ENCODE measurements around the gene SNTG2. TPM values are rescaled to one million over a fixed set of nuclear protein-coding genes. Genes with fewer than 3 reads are reported as not detected.
A peak's percentile ranks its signal among the peaks of the same experiment; 100 is the strongest.

SNTG2 gene
- total and polyA plus RNA-seq, 2 of the 13 experiments (the other 11 are each of a cell fraction or from before 2014, with no cell fraction given), result not detected

DNA sequence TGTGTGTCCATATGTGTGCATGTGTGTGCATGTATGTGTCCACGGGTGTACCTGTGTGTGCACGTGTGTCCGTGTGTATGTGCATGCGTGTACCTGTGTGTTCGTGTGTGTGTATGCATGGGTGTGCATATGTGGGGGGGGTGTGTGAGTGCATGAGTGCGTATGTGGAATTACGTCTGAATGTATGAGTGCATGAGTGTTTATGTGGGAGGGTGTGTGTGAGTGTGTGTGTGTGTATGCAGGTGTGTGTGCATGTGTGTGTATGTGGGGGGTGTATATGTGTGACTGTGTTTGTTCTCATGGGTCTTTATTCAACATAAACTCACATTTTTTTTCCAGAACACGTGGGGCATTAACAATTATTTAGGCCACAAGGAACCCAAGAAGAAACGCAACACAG is 208.4 kb downstream of the SNTG2 start:
- Histone ChIP-seq H4K20me1 (ENCODE audit: insufficient read depth, low read length) (no peaks in the 10 kb centered on the region), H3K4me2 (ENCODE audit: low read depth, low read length) (no peak overlapping the region), H3K4me3 (replicated peaks in 1 of 3; ENCODE audit: insufficient read depth in 1 of 3, low read depth in 2 of 3, low read length in 3 of 3) (no peak overlapping the region), H3K9me3 (ENCODE audit: low read length) (peaks cover 20% of the 10 kb centered on the region), H3K4me1 (ENCODE audit: insufficient read depth, low read length) (no peaks in the 10 kb centered on the region), H3K9ac (ENCODE audit: insufficient read depth, low read depth, low read length) (no peak overlapping the region), H3K27me3 (ENCODE audit: control insufficient read depth in 1 of 2, insufficient read depth in 2 of 2, low read length in 2 of 2) (peaks cover 0 to 13% of the 10 kb centered on the region in 2 experiments; a peak in 1 of 5 replicates), H3K36me3 (replicated peaks in 1 of 2; ENCODE audit: control insufficient read depth in 1 of 2, insufficient read depth in 2 of 2, low read length in 2 of 2) (no peaks in the 10 kb centered on the region), H3K27ac (ENCODE audit: extremely low read length, insufficient read depth, low read length) (no peak overlapping the region), H2AFZ (ENCODE audit: low read length) (no peak overlapping the region), H3K79me2 (ENCODE audit: insufficient read depth, low read length) (no peaks in the 10 kb centered on the region)
- in situ Hi-C loops (cut with HindIII; ENCODE audit: extremely low pct_ligation_motif_present, low pct_unique_long_range_greater_than_20kb), result no loop called here
- intact Hi-C loops (cut with micrococcal nuclease; ENCODE audit: unreplicated experiment), result no loop called here
- no peak for DNase-seq (ENCODE audit: low spot score)
- ChIA-PET POLR2A (no interaction called here), CTCF (ENCODE audit: low intra/inter-chr PET ratio, low total read pairs) (no interaction called here)
- TF ChIP-seq, protein P1, sequence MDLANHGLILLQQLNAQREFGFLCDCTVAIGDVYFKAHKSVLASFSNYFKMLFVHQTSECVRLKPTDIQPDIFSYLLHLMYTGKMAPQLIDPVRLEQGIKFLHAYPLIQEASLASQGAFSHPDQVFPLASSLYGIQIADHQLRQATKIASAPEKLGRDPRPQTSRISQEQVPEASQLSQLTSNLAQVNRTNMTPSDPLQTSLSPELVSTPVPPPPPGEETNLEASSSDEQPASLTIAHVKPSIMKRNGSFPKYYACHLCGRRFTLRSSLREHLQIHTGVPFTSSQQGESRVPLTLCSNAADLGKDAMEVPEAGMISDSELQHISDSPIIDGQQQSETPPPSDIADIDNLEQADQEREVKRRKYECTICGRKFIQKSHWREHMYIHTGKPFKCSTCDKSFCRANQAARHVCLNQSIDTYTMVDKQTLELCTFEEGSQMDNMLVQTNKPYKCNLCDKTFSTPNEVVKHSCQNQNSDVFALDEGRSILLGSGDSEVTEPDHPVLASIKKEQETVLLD (CRISPR knock-in tag; IDR thresholded peaks at IDR 0.05; ENCODE audit: low read depth), result no peak
- TF ChIP-seq, protein P2, sequence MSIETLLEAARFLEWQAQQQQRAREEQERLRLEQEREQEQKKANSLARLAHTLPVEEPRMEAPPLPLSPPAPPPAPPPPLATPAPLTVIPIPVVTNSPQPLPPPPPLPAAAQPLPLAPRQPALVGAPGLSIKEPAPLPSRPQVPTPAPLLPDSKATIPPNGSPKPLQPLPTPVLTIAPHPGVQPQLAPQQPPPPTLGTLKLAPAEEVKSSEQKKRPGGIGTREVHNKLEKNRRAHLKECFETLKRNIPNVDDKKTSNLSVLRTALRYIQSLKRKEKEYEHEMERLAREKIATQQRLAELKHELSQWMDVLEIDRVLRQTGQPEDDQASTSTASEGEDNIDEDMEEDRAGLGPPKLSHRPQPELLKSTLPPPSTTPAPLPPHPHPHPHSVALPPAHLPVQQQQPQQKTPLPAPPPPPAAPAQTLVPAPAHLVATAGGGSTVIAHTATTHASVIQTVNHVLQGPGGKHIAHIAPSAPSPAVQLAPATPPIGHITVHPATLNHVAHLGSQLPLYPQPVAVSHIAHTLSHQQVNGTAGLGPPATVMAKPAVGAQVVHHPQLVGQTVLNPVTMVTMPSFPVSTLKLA (IDR thresholded peaks at IDR 0.05), result peak; percentile 88
- ATAC-seq, result no peak
- no TSS peak for BruUV-seq (replicated peaks)
- WGBS (ENCODE audit: low lambda C conversion rate), result 21% methylated on average over 9 of the region's 9 CpGs
- FAIRE-seq, result no peak

DNA sequence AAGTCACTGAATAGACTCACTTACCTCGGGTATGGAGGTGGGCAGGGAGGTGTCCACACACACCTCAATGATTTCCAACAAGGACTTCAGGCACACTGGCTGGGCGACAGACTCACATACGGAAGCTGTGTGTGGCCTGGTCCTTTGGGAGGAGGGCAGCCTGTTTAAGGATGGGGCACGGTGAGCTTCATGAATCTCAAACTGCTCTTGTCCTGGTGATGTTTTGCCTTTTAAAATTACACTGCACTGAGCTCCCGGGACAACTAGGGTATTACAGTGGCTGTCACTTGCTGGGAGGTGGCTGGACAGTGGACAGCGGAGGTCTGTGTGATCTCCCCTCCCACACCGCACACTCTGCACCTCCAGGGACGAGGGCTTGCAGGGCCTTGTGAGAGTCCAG is 211.6 kb downstream of the SNTG2 start:
- intact Hi-C loops (cut with micrococcal nuclease; ENCODE audit: unreplicated experiment) (no loop called here), in situ Hi-C loops (cut with HindIII; ENCODE audit: extremely low pct_ligation_motif_present, low pct_unique_long_range_greater_than_20kb) (no loop called here)
- H3K4me3 ChIP-seq (replicated peaks in 1 of 3; ENCODE audit: insufficient read depth in 1 of 3, low read depth in 2 of 3, low read length in 3 of 3), result no peak overlapping the region
- CTCF ChIA-PET (ENCODE audit: low intra/inter-chr PET ratio, low total read pairs), result no interaction called here
- POLR2A ChIA-PET, result no interaction called here
- no peaks in the 10 kb centered on the region for H3K36me3 ChIP-seq (replicated peaks in 1 of 2; ENCODE audit: control insufficient read depth in 1 of 2, insufficient read depth in 2 of 2, low read length in 2 of 2)
- no peaks in the 10 kb centered on the region for H3K79me2 ChIP-seq (ENCODE audit: insufficient read depth, low read length)
- no peak overlapping the region for H3K9ac ChIP-seq (ENCODE audit: insufficient read depth, low read depth, low read length)
- ATAC-seq (no peak), DNase-seq (ENCODE audit: low spot score) (no peak), FAIRE-seq (no peak)
- 37% methylated on average over 8 of the region's 8 CpGs for WGBS (ENCODE audit: low lambda C conversion rate)
- H3K27me3 ChIP-seq (ENCODE audit: control insufficient read depth in 1 of 2, insufficient read depth in 2 of 2, low read length in 2 of 2), result no peaks in the 10 kb centered on the region
- H3K9me3 ChIP-seq (ENCODE audit: low read length), result peaks cover 20% of the 10 kb centered on the region
- H3K4me1 ChIP-seq (ENCODE audit: insufficient read depth, low read length), result no peaks in the 10 kb centered on the region
- H4K20me1 ChIP-seq (ENCODE audit: insufficient read depth, low read length), result no peaks in the 10 kb centered on the region
- no TSS peak for BruUV-seq (replicated peaks)
- H3K27ac ChIP-seq (ENCODE audit: extremely low read length, insufficient read depth, low read length), result no peak overlapping the region
- TF ChIP-seq PAF1 (CRISPR knock-in tag; IDR thresholded peaks at IDR 0.05) (no peak), MTA1 (CRISPR knock-in tag; IDR thresholded peaks at IDR 0.05; ENCODE audit: borderline replicate concordance) (no peak), ZKSCAN1 (IDR thresholded peaks at IDR 0.05; ENCODE audit: low read length) (no peak), CENPT (CRISPR knock-in tag; IDR thresholded peaks at IDR 0.05; ENCODE audit: low read depth) (no peak), YEATS4 (CRISPR knock-in tag; IDR thresholded peaks at IDR 0.05; ENCODE audit: borderline replicate concordance) (no peak), ZBTB7A (CRISPR knock-in tag; IDR thresholded peaks at IDR 0.05) (no peak)
- TF ChIP-seq, protein P3, sequence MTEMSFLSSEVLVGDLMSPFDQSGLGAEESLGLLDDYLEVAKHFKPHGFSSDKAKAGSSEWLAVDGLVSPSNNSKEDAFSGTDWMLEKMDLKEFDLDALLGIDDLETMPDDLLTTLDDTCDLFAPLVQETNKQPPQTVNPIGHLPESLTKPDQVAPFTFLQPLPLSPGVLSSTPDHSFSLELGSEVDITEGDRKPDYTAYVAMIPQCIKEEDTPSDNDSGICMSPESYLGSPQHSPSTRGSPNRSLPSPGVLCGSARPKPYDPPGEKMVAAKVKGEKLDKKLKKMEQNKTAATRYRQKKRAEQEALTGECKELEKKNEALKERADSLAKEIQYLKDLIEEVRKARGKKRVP (CRISPR knock-in tag; IDR thresholded peaks at IDR 0.05), result no peak
- TF ChIP-seq, protein P4, sequence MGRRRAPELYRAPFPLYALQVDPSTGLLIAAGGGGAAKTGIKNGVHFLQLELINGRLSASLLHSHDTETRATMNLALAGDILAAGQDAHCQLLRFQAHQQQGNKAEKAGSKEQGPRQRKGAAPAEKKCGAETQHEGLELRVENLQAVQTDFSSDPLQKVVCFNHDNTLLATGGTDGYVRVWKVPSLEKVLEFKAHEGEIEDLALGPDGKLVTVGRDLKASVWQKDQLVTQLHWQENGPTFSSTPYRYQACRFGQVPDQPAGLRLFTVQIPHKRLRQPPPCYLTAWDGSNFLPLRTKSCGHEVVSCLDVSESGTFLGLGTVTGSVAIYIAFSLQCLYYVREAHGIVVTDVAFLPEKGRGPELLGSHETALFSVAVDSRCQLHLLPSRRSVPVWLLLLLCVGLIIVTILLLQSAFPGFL (CRISPR knock-in tag; IDR thresholded peaks at IDR 0.05), result no peak
- no peak overlapping the region for H3K4me2 ChIP-seq (ENCODE audit: low read depth, low read length)
- H2AFZ ChIP-seq (ENCODE audit: low read length), result no peak overlapping the region
